Subcutaneous abdominal adipose tissue (tissue), 5 donors: Measurements from ENCODE around the gene TAB3.

Experiments used
- H3K27ac ChIP-seq: one replicate; pipeline ENCODE4 v1.7.0; 2013; ENCODE audit warnings: low read depth, mild to moderate bottlenecking, inconsistent platforms, low read length, moderate library complexity
- H3K27me3 ChIP-seq, 5 donors: one replicate each; pipeline ENCODE4 v1.7.0; 2013; ENCODE audit warnings: low read length in 5 of 5, inconsistent platforms in 1 of 5; ENCODE audit not compliant: control insufficient read depth in 5 of 5, insufficient read depth in 4 of 5
- H3K36me3 ChIP-seq, 5 donors: one replicate each; pipeline ENCODE4 v1.7.0; 2013; ENCODE audit warnings: low read length in 5 of 5; ENCODE audit not compliant: control insufficient read depth in 5 of 5, insufficient read depth in 5 of 5
- H3K4me1 ChIP-seq, 5 donors: one replicate each; pipeline ENCODE4 v1.7.0; 2013; ENCODE audit warnings: low read length in 5 of 5, mild to moderate bottlenecking in 3 of 5, moderate library complexity in 1 of 5; ENCODE audit not compliant: control insufficient read depth in 5 of 5, insufficient read depth in 5 of 5
- H3K4me3 ChIP-seq, 5 donors: one replicate each; pipeline ENCODE4 v1.7.0; 2013; ENCODE audit warnings: low read length in 5 of 5, low read depth in 1 of 5
- H3K9ac ChIP-seq, 5 donors: one replicate each; pipeline ENCODE4 v1.7.0; 2013; ENCODE audit warnings: low read length in 5 of 5, mild to moderate bottlenecking in 4 of 5, moderate library complexity in 3 of 5
- H3K9me3 ChIP-seq, 5 donors: one replicate each; pipeline ENCODE4 v1.7.0; 2013; ENCODE audit warnings: low read length in 5 of 5; ENCODE audit not compliant: control insufficient read depth in 5 of 5
- donor health status: healthy.
- donor health status: healthy.
- donor health status: healthy.
- donor health status: healthy.
- donor health status: healthy.

The TAB3 gene

DNA sequence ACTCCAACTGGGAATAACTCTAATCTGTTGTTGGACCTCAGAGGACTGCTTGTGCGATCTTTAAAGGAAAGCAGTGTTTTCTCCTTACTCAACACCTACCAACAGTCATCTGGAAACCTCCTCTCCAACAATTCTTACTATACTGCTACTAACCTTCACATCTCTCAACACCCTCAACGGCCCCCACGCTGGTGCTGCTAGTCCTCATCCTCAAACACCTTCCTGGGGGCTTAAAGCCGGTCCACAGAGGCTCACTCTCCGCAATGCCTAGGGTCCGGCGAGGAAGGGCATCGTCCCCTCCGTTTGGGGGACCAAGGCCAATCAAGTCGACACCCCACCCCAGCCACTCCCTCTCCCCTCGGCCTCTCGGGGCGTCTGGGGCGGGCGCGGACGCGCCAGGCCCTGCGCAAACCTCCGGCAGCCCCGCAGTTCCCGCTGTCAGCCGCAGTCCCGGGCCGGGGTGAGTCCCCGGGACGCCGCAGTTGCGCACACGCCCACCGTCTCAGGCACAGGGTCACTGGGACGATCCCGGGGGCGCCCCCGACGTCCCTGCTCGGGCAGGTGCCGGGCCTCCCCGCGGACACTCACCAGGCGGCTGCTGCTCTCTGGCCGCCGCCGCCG, 418 bp downstream of the TAB3 start:
- Histone ChIP-seq H3K27ac (no peak overlapping the region), H3K9me3 (no peaks in the 10 kb centered on the region), H3K4me1 (peaks cover 0 to 9% (median 5%) of the 10 kb centered on the region in 5 donors), H3K9ac (peak overlapping the region in 4 of 5 donors; percentile 44 to 74 (median 64)), H3K27me3 (peaks cover 0 to 4% (median 2%) of the 10 kb centered on the region in 5 donors), H3K4me3 (peak overlapping the region; percentile 64 to 87 (median 76)), H3K36me3 (no peaks in the 10 kb centered on the region)

DNA sequence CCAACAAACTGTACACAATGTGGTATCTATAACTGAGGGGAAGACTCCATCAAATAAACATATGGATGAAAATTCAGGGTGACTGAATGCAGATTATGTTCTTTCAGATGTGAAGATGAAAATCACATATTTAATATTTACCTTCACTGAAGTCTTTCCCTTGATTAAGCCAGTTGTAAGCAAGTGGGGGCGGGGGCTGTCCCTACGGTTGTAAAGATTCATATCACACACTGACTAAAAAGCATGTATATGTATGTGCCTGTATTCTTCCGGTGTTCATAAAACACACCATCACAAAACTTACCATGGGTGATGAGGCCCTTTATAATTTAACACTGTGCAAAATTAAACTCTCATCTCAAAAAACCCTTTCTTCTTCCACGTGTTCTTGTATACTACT, 1.3 kb downstream of the TAB3 start:
- H3K4me3 ChIP-seq = peak overlapping the region in 1 of 5 donors; percentile 76
- H3K9ac ChIP-seq = peak overlapping the region in 1 of 5 donors; percentile 72
- H3K9me3 ChIP-seq = no peaks in the 10 kb centered on the region
- H3K4me1 ChIP-seq = peaks cover 0 to 9% (median 5%) of the 10 kb centered on the region in 5 donors
- H3K27ac ChIP-seq = no peak overlapping the region
- peaks cover 0 to 4% (median 0%) of the 10 kb centered on the region in 5 donors for H3K27me3 ChIP-seq
- no peaks in the 10 kb centered on the region for H3K36me3 ChIP-seq

DNA sequence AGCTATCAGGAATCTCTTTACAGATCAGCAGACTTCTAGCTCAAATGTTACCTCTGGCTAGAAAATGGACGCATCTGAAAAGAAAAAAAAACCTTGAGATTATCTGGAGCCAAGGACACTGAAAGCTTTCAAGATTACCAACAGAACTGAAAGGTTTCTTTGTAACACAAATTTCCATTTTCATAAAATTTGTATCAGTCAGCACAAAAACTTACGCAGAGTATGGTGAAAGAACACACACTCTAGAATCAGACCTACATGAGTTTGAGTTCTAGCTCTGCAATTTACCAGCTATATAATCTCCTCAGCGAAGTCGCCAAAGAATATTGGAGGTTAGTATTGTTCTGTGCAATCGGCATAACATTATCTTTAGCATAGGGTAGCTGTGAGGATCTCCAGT, 1.8 kb downstream of the TAB3 start:
- Histone ChIP-seq H3K4me3 (no peak overlapping the region), H3K4me1 (peaks cover 0 to 9% (median 5%) of the 10 kb centered on the region in 5 donors), H3K36me3 (no peaks in the 10 kb centered on the region), H3K27me3 (peaks cover 0 to 4% (median 0%) of the 10 kb centered on the region in 5 donors), H3K9ac (no peak overlapping the region), H3K27ac (no peak overlapping the region), H3K9me3 (no peaks in the 10 kb centered on the region)

DNA sequence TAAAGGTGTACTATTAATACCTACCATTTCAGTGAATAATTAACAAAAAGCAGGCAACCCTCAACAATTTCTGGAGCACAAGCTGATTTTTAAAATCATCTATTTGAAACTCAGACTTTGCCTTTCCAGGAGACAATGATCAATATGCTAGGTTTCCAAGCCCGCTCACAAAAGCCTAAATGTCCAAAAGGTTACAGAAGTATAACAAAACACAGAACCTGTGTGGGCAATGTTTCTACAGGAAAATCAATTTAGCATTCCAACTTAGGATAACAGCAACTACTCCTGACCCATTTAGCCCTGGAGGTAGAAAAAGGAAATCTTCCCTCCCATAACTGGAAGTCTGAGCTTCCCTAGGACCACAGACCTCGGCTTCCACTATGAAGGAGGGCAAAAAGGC, 3.9 kb downstream of the TAB3 start:
- H3K27me3 ChIP-seq = no peaks in the 10 kb centered on the region
- H3K9me3 ChIP-seq = no peaks in the 10 kb centered on the region
- no peak overlapping the region for H3K27ac ChIP-seq
- no peak overlapping the region for H3K9ac ChIP-seq
- H3K4me3 ChIP-seq = no peak overlapping the region
- no peaks in the 10 kb centered on the region for H3K36me3 ChIP-seq
- H3K4me1 ChIP-seq = peaks cover 0 to 9% (median 5%) of the 10 kb centered on the region in 5 donors

- Histone ChIP-seq H3K36me3 (no peaks in the 10 kb centered on the region), H3K4me1 (peaks cover 0 to 5% (median 5%) of the 10 kb centered on the region in 5 donors), H3K9me3 (no peaks in the 10 kb centered on the region), H3K27me3 (no peaks in the 10 kb centered on the region), H3K27ac (no peak overlapping the region), H3K4me3 (no peak overlapping the region), H3K9ac (no peak overlapping the region)
Measured at GRCh38 chrX:30883138-30883537, 5.9 kb downstream of the TAB3 start.

DNA sequence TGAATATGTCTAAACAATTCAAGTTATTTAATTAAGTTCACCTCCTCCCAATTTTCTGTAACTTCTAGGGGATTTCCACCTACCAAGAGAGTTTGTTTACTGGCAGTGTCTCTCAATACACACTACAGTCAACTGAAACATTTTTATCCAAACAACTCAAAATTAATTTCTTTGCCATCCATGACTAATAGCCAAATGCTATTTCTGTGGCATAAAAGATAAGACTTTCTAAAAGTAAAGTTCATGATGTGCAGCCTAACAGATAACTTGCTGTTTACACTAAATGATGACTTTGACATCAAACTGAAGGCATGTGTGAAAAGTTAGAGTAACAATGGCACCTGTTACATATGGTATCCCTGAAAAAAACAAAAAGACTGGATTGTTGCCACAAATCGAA, 7.3 kb downstream of the TAB3 start:
- Histone ChIP-seq H3K4me1 (no peaks in the 10 kb centered on the region), H3K9me3 (no peaks in the 10 kb centered on the region), H3K27me3 (no peaks in the 10 kb centered on the region), H3K4me3 (no peak overlapping the region), H3K27ac (no peak overlapping the region), H3K36me3 (no peaks in the 10 kb centered on the region), H3K9ac (no peak overlapping the region)

DNA sequence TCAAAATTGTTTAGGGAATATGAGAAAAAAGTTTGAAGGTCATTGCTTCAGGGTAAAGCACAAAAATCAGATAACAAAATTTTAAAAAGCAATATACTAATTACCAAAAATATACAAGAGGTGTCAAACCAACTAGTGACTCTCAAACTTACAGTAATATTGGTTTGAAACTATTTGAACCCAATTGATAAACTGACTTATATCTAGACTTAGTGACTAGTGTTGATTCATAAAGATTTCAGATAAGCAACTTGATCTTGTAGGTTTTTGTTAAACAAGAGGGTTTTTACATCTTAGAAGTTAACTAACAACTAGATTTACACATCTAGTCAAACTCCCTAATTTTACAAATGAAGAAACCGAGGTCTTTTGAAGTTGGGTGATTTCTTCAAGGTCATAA, 7.7 kb downstream of the TAB3 start:
- H3K4me1 ChIP-seq = no peaks in the 10 kb centered on the region
- no peaks in the 10 kb centered on the region for H3K36me3 ChIP-seq
- H3K4me3 ChIP-seq = no peak overlapping the region
- H3K9ac ChIP-seq = no peak overlapping the region
- no peak overlapping the region for H3K27ac ChIP-seq
- H3K9me3 ChIP-seq = no peaks in the 10 kb centered on the region
- no peaks in the 10 kb centered on the region for H3K27me3 ChIP-seq

DNA sequence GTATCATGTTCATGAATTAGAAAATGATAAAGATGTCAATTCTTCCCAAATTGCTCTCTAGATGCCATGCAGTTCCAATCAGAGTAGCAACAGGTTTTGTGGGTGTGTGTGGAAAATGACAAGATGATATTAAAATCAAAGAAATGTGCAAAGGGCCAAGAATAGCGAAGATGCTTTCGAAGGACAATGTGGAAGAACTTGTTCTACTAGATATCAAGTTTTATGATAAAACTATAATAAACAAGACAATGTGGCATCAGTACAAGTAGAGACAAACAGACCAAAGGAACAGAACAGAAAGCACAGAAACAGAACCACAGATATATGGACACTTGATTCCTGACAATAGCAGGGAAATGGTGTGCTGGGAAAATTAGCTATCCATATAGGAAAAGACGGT, 9.0 kb downstream of the TAB3 start:
- Histone ChIP-seq H3K4me1 (no peaks in the 10 kb centered on the region), H3K27ac (no peak overlapping the region), H3K4me3 (no peak overlapping the region), H3K27me3 (no peaks in the 10 kb centered on the region), H3K9me3 (no peaks in the 10 kb centered on the region), H3K36me3 (no peaks in the 10 kb centered on the region), H3K9ac (no peak overlapping the region)

DNA sequence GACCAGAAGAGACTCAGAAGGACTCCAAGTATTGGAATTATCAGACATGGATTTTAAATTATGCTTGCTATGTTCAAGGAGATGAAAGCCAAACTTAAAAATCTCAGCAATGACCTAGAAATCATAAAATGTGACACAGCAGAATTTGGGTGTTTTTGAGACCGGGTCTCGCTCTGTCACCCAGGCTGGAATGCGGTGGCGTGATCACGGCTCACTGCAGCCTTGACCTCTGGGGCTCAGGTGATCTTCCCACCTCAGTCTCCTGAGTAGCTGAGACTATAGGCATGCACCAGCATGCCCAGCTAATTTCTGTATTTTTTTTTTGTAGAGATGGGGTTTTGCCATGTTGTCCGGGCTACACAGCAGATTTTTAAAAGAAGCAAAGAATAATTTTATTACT, 12.7 kb downstream of the TAB3 start:
- no peak overlapping the region for H3K27ac ChIP-seq

GRCh38 chrX:30875957-30876356, 13.1 kb downstream of the TAB3 start:
- Histone ChIP-seq H3K9me3 (no peaks in the 10 kb centered on the region), H3K4me1 (no peaks in the 10 kb centered on the region), H3K4me3 (no peak overlapping the region), H3K36me3 (no peaks in the 10 kb centered on the region), H3K9ac (no peak overlapping the region), H3K27ac (no peak overlapping the region), H3K27me3 (peaks cover 0 to 7% (median 0%) of the 10 kb centered on the region in 5 donors)

More for the DNA sequence above, 12.7 kb downstream of the TAB3 start:
- Histone ChIP-seq H3K9ac (no peak overlapping the region), H3K36me3 (no peaks in the 10 kb centered on the region), H3K4me1 (no peaks in the 10 kb centered on the region), H3K9me3 (no peaks in the 10 kb centered on the region), H3K4me3 (no peak overlapping the region), H3K27me3 (peaks cover 0 to 7% (median 0%) of the 10 kb centered on the region in 5 donors)
